ENCODE results near the gene ADGRV1.
"Not testable (repeated sequence)": the region's sequence is repeated elsewhere in the genome, so short reads cannot be mapped to it uniquely, and the experiment has no call there.

Gene ADGRV1

GRCh38 chr5:90593083-90593482, 34.5 kb downstream of the ADGRV1 start:
- DNase-seq (ENCODE audit: low spot score) = not testable (repeated sequence)

GRCh38 chr5:90595766-90596165, 37.2 kb downstream of the ADGRV1 start:
- DNase-seq (ENCODE audit: low spot score) = not testable (repeated sequence)

- no peak for DNase-seq (ENCODE audit: low spot score)
Observed at GRCh38 chr5:90598293-90598692, 39.7 kb downstream of the ADGRV1 start.

GRCh38 chr5:90600307-90600706, 41.7 kb downstream of the ADGRV1 start:
- DNase-seq (ENCODE audit: low spot score) = not testable (repeated sequence)

GRCh38 chr5:90601468-90601867, 42.9 kb downstream of the ADGRV1 start:
- no peak for DNase-seq (ENCODE audit: low spot score)

- no peak for DNase-seq (ENCODE audit: low spot score)
Observed at GRCh38 chr5:90602681-90603080, 44.1 kb downstream of the ADGRV1 start.

- no peak for DNase-seq (ENCODE audit: low spot score)
Observed at GRCh38 chr5:90606539-90606938, 47.9 kb downstream of the ADGRV1 start.

GRCh38 chr5:90612919-90613318, 54.3 kb downstream of the ADGRV1 start:
- no peak for DNase-seq (ENCODE audit: low spot score)

GRCh38 chr5:90613459-90613858, 54.9 kb downstream of the ADGRV1 start:
- no peak for DNase-seq (ENCODE audit: low spot score)

GRCh38 chr5:90613918-90614504, 55.4 kb downstream of the ADGRV1 start:
- no peak for DNase-seq (ENCODE audit: low spot score)

- DNase-seq (ENCODE audit: low spot score) = no peak
Observed at GRCh38 chr5:90615355-90615754, 56.8 kb downstream of the ADGRV1 start.

- no peak for DNase-seq (ENCODE audit: low spot score)
Observed at GRCh38 chr5:90618071-90618470, 59.5 kb downstream of the ADGRV1 start.

- not testable (repeated sequence) for DNase-seq (ENCODE audit: low spot score)
Observed at GRCh38 chr5:90619762-90620161, 61.2 kb downstream of the ADGRV1 start.

GRCh38 chr5:90621848-90622247, 63.3 kb downstream of the ADGRV1 start:
- DNase-seq (ENCODE audit: low spot score) = no peak

GRCh38 chr5:90626493-90626892, 67.9 kb downstream of the ADGRV1 start:
- no peak for DNase-seq (ENCODE audit: low spot score)

- DNase-seq (ENCODE audit: low spot score) = no peak
Observed at GRCh38 chr5:90628492-90628891, 69.9 kb downstream of the ADGRV1 start.

GRCh38 chr5:90632791-90633190, 74.2 kb downstream of the ADGRV1 start:
- DNase-seq (ENCODE audit: low spot score) = no peak

GRCh38 chr5:90636948-90637347, 78.4 kb downstream of the ADGRV1 start:
- DNase-seq (ENCODE audit: low spot score) = no peak

GRCh38 chr5:90637731-90638130, 79.1 kb downstream of the ADGRV1 start:
- DNase-seq (ENCODE audit: low spot score) = no peak

GRCh38 chr5:90638878-90639277, 80.3 kb downstream of the ADGRV1 start:
- DNase-seq (ENCODE audit: low spot score) = no peak

- no peak for DNase-seq (ENCODE audit: low spot score)
Observed at GRCh38 chr5:90640484-90641059, 82.0 kb downstream of the ADGRV1 start.

GRCh38 chr5:90641528-90641927, 82.9 kb downstream of the ADGRV1 start:
- DNase-seq (ENCODE audit: low spot score) = no peak

GRCh38 chr5:90642706-90643229, 84.2 kb downstream of the ADGRV1 start:
- DNase-seq (ENCODE audit: low spot score) = no peak

GRCh38 chr5:90644132-90644531, 85.5 kb downstream of the ADGRV1 start:
- no peak for DNase-seq (ENCODE audit: low spot score)
